Fibroblast of lung (primary cell): ENCODE results near the gene MRPL45. TPM values are rescaled to one million over a fixed set of nuclear protein-coding genes. Genes with fewer than 3 reads are reported as not detected.

Experiments
- DNase-seq, 2 donors: peaks; one replicate each; pipeline versions ENCODE4 v3.0.0 to v3.0.0-alpha.2; 2010; ENCODE audit warnings: low read depth in 2 of 2
- H2AFZ ChIP-seq: 2 replicates; pipeline ENCODE4 v1.5.1; 2012; ENCODE audit warnings: low read length, control low read depth, inconsistent platforms
- H3K27ac ChIP-seq: 2 replicates; pipeline ENCODE4 v1.5.1; 2011; ENCODE audit warnings: low read length, control low read depth; ENCODE audit not compliant: insufficient read depth
- H3K27me3 ChIP-seq: 2 replicates; pipeline ENCODE4 v1.5.1; 2011; ENCODE audit warnings: mild to moderate bottlenecking, low read length; ENCODE audit not compliant: control insufficient read depth, insufficient read depth
- H3K36me3 ChIP-seq: 2 replicates; pipeline ENCODE4 v1.5.1; 2011; ENCODE audit warnings: low read length; ENCODE audit not compliant: control insufficient read depth, insufficient read depth
- H3K4me1 ChIP-seq: 2 replicates; pipeline ENCODE4 v1.5.1; 2011; ENCODE audit warnings: low read length; ENCODE audit not compliant: control insufficient read depth, insufficient read depth; ENCODE audit errors: extremely low read depth
- H3K4me2 ChIP-seq: 2 replicates; pipeline ENCODE4 v1.5.1; 2011; ENCODE audit warnings: low read length, control low read depth; ENCODE audit not compliant: insufficient read depth; ENCODE audit errors: extremely low read depth
- H3K4me3 ChIP-seq, 4 experiments: fragments of 200-600 bp in 1 of 4; sonication (generic) in 1 of 4; replicated peaks in 1 of 4; 2 replicates each; pipeline ENCODE4 v1.5.1; 2011 to 2016; ENCODE audit warnings: low read length in 4 of 4, low read depth in 3 of 4, mild to moderate bottlenecking in 3 of 4, control low read depth in 2 of 4, inconsistent platforms in 1 of 4, mixed read lengths in 1 of 4; ENCODE audit not compliant: insufficient read depth in 1 of 4; ENCODE audit errors: control extremely low read depth in 1 of 4
- H3K79me2 ChIP-seq: 2 replicates; pipeline ENCODE4 v1.5.1; 2012; ENCODE audit warnings: mild to moderate bottlenecking, low read length, inconsistent platforms; ENCODE audit not compliant: control insufficient read depth, insufficient read depth
- H3K9ac ChIP-seq: 2 replicates; pipeline ENCODE4 v1.5.1; 2011; ENCODE audit warnings: mild to moderate bottlenecking, low read length, control low read depth; ENCODE audit not compliant: insufficient read depth
- H3K9me3 ChIP-seq: 2 replicates; pipeline ENCODE4 v1.5.1; 2012; ENCODE audit warnings: low read depth, low read length; ENCODE audit not compliant: control insufficient read depth, insufficient read depth
- H4K20me1 ChIP-seq: 2 replicates; pipeline ENCODE4 v1.5.1; 2011; ENCODE audit warnings: low read length; ENCODE audit not compliant: control insufficient read depth, insufficient read depth; ENCODE audit errors: extremely low read depth
- EZH2 ChIP-seq: IDR thresholded peaks from 2 replicates; pipeline ENCODE4 v1.5.1; 2012; ENCODE audit warnings: low read length, control low read depth, mild to moderate bottlenecking; ENCODE audit errors: missing control alignments
- polyA plus RNA-seq, 2 donors: library from polyadenylated mRNA; depleted of rRNA in 1 of 2; stranded (reverse) in 1 of 2; unstranded in 1 of 2; fragments of >200 nt; gene quantifications; 2 replicates each; pipeline ENCODE4 v1.2.1, GENCODE V29; 2011 to 2012; ENCODE audit warnings: missing spikeins in 1 of 2
- total RNA-seq: library from RNA; depleted of rRNA; stranded (reverse); fragments of >200 nt; gene quantifications from 2 replicates; pipeline ENCODE4 v1.2.1, GENCODE V29; 2014
- TF ChIP-seq, protein P1 (sequence below), 2 donors: IDR thresholded peaks in 1 of 2; conservative IDR thresholded peaks in 1 of 2; 1 replicate in 1 of 2; 2 replicates in 1 of 2; pipeline ENCODE4 v1.5.1; 2011 to 2012; ENCODE audit warnings: low read length in 2 of 2, control low read depth in 1 of 2, inconsistent platforms in 1 of 2, low read depth in 1 of 2, mild to moderate bottlenecking in 1 of 2

The MRPL45 gene
- total and polyA plus RNA-seq, 2 donors (not counting 1 experiment from before 2014, with no cell fraction given), result 34.7 to 56.1 TPM

DNA sequence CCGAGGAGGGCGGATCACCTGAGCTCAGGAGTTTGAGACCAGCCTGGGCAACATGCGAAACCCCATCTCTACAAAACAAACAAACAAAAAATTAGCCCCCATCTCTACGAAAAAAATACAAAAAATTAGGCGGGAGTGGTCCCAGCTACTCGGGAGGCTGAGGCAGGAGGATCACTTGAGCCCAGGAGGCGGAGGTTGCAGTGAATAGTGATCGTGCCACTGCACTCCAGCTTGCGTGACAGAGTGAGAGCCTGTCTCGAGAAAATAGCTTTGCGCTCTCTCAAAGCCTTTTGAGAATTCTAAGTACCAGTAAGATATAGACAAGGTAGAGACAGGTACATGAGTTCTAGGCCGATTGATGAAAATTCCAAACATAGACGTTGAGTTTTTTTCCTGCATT lies 56.7 kb downstream of the MRPL45 start:
- Histone ChIP-seq H2AFZ (no peak overlapping the region), H3K4me3 (peak overlapping the region in 3 of 4 experiments; percentile 70 to 82 (median 78)), H3K4me1 (no peaks in the 10 kb centered on the region), H3K79me2 (peaks cover 21% of the 10 kb centered on the region), H4K20me1 (peaks cover 4% of the 10 kb centered on the region), H3K27ac (no peak overlapping the region), H3K27me3 (no peaks in the 10 kb centered on the region), H3K4me2 (peak overlapping the region; percentile 79), H3K9me3 (no peaks in the 10 kb centered on the region), H3K9ac (no peak overlapping the region), H3K36me3 (no peaks in the 10 kb centered on the region)
- no peak for DNase-seq
- no peak for TF ChIP-seq EZH2
- TF ChIP-seq, protein P1, sequence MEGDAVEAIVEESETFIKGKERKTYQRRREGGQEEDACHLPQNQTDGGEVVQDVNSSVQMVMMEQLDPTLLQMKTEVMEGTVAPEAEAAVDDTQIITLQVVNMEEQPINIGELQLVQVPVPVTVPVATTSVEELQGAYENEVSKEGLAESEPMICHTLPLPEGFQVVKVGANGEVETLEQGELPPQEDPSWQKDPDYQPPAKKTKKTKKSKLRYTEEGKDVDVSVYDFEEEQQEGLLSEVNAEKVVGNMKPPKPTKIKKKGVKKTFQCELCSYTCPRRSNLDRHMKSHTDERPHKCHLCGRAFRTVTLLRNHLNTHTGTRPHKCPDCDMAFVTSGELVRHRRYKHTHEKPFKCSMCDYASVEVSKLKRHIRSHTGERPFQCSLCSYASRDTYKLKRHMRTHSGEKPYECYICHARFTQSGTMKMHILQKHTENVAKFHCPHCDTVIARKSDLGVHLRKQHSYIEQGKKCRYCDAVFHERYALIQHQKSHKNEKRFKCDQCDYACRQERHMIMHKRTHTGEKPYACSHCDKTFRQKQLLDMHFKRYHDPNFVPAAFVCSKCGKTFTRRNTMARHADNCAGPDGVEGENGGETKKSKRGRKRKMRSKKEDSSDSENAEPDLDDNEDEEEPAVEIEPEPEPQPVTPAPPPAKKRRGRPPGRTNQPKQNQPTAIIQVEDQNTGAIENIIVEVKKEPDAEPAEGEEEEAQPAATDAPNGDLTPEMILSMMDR (conservative IDR thresholded peaks at IDR 0.05 in 1 of 2, IDR thresholded peaks at IDR 0.05 in 1 of 2; ENCODE audit: low read depth in 1 of 2, low read length in 2 of 2), result no peak

- Histone ChIP-seq H3K79me2 (peaks cover 21% of the 10 kb centered on the region), H2AFZ (no peak overlapping the region), H3K4me1 (no peaks in the 10 kb centered on the region), H3K9me3 (no peaks in the 10 kb centered on the region), H3K9ac (no peak overlapping the region), H3K36me3 (no peaks in the 10 kb centered on the region), H3K4me2 (peak overlapping the region; percentile 79), H3K4me3 (peak overlapping the region in 2 of 4 experiments; percentile 70 to 82), H3K27ac (no peak overlapping the region), H3K27me3 (no peaks in the 10 kb centered on the region), H4K20me1 (peaks cover 4% of the 10 kb centered on the region)
- DNase-seq, result no peak
- TF ChIP-seq, protein P1 (conservative IDR thresholded peaks at IDR 0.05 in 1 of 2, IDR thresholded peaks at IDR 0.05 in 1 of 2; ENCODE audit: low read depth in 1 of 2, low read length in 2 of 2), result no peak
- no peak for TF ChIP-seq EZH2
These were observed 57.5 kb downstream of the MRPL45 start for GRCh38 chr17:38354466-38354865.

DNA sequence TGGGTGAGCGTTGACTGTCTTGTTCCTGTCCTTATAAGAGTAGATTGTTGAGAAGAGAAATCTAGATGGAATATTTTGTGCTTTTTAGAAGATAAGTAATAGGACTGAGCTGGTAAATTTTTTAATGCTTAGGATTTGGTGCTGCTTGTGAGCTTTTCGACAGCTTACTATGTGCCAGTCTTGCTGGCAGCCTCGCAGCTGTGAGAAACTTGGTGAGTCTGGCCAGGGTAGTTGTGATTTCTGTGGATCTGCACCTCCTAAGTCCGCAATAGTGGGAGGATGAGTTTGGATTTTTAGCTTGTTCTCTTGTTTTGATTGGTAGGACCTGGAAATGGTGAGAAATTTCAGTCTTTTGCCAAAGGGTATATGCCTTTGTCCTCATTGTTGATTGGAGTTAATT lies 58.3 kb downstream of the MRPL45 start:
- TF ChIP-seq, protein P1 (conservative IDR thresholded peaks at IDR 0.05 in 1 of 2, IDR thresholded peaks at IDR 0.05 in 1 of 2; ENCODE audit: low read depth in 1 of 2, low read length in 2 of 2), result no peak
- no peak for TF ChIP-seq EZH2
- Histone ChIP-seq H4K20me1 (peaks cover 4% of the 10 kb centered on the region), H3K4me1 (no peaks in the 10 kb centered on the region), H3K27ac (no peak overlapping the region), H3K27me3 (no peaks in the 10 kb centered on the region), H3K36me3 (no peaks in the 10 kb centered on the region), H3K79me2 (peaks cover 21% of the 10 kb centered on the region), H3K9ac (no peak overlapping the region), H3K4me3 (no peak overlapping the region), H3K4me2 (no peak overlapping the region), H3K9me3 (no peaks in the 10 kb centered on the region), H2AFZ (no peak overlapping the region)
- DNase-seq, result no peak
